Measurements from ENCODE around the gene MMP23B.

Gene MMP23B

GRCh38 chr1:1602968-1603506 is 28.9 kb upstream of the MMP23B start:
- no peak for DNase-seq

- peak; percentile 63 for DNase-seq
These were observed 28.2 kb upstream of the MMP23B start for GRCh38 chr1:1603671-1604373.

DNA sequence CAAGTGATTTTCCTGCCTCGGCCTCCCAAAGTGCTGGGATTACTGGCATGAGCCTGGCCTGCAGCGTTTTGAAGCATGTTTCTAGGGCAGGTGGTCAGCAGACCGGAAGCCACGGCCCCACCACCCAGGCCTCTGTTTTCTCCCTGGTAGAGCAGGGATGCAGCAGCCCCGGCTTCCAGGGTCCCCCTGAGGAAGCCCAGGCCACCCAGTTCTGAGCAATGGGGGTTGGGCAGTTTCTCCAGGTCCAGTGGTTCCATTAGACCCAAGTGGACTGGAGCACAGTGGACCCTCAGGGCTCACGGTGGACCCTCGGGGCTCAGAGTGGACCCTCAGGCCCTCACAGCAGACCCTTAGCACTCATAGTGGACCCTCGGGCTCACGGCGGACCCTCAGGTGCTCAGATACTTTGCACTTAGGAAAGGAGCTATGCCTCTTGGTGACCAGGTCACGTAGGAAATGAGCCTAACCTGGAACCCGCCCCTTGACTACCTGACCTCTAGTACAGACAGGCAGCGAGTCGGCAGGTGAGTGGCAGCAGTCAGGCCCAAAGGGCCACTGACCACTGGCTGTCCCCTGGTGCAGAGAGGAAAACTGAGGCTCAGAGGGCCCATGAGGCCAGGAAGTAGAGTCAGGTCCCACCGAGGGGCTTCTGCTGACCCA is 27.5 kb upstream of the MMP23B start:
- DNase-seq: no peak

DNA sequence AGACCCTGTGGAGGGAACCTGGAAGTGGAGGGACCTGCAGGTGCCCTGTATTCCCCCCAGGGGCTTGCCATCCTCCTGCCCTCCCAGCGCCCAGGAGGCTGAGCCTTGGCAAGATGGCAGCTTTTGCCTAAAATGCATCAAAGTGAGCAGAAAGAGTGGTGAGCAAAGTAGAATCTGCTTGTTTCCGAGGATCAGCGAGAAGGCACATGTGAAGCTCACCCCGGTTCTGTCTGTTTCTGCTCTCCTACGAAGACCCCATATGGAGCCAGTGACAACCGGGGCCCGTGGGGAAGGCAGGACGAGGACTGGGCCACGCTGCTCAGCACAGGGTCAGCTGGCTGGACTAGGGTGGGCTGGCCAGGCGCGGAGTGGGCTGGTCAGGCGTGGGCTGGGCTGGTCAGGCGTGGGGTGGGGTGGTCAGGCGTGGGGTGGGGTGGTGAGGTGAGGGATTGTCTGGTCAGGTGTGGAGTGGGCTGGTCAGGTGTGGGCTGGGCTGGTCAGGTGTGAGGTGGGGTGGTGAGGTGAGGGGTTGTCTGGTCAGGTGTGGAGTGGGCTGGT is 26.9 kb upstream of the MMP23B start:
- no peak for DNase-seq

DNA sequence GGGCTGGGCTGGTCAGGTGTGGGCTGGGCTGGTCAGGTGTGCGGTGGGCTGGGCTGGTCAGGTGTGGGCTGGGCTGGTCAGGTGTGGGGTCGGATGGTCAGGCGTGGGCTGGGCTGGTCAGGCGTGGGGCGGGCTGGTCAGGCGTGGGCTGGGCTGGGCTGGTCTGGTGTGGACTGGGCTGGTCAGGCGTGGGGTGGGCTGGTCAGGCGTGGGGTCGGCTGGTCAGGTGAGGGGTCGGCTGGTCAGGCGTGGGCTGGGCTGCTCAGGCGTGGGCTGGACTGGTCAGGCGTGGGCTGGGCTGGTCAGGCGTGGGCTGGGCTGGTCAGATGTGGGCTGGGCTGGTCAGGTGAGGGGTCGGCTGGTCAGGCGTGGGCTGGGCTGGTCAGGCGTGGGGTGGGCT is 26.2 kb upstream of the MMP23B start:
- DNase-seq: no peak

DNA sequence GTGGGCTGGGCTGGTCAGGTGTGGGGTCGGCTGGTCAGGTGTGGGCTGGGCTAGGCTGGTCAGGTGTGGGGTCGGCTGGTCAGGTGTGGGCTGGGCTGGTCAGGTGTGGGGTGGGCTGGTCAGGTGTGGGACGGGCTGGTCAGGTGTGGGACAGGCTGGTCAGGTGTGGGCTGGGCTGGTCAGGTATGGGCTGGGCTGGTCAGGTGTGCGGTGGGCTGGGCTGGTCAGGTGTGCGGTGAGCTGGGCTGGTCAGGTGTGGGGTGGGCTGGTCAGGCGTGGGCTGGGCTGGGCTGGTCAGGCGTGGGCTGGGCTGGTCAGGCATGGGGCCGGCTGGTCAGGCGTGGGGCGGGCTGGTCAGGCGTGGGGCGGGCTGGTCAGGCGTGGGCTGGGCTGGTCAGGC is 25.7 kb upstream of the MMP23B start:
- no peak for DNase-seq

DNA sequence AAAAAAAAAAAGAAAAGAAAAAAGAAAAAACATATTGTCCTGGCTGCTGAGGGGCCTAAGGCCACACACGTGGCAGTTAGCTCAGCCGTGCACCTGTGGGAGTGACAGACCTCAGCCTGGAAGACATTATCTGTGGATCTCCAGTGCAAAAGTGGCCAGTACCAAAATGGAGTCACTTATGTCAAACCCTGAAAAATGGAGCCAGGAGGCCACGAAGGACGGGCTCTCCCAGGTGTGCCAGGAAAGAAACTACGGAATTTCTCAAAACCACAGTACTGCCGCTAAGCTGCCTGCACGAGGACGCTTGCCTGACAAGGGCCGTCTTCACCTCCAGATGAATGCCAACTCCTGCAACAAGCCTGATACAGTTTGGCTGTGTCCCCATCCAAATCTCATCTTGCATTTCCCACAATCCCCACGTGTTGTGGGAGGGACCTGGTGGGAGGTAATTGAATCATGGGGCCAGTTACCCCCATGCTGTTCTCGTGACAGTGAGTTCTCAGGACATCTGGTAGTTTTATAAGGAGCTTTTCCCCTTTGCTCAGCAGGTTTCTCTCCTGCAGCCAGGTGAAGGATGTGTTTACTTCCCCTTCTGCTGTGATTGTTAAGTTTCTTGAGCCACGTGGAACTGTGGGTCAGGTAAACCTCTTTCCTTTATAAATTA is 22.0 kb upstream of the MMP23B start:
- no peak for DNase-seq

- no peak for DNase-seq
These were observed 21.2 kb upstream of the MMP23B start for GRCh38 chr1:1610796-1611195.

GRCh38 chr1:1612104-1612400 is 19.9 kb upstream of the MMP23B start:
- no peak for DNase-seq

- no peak for DNase-seq
These were observed 18.4 kb upstream of the MMP23B start for GRCh38 chr1:1613509-1614082.

DNA sequence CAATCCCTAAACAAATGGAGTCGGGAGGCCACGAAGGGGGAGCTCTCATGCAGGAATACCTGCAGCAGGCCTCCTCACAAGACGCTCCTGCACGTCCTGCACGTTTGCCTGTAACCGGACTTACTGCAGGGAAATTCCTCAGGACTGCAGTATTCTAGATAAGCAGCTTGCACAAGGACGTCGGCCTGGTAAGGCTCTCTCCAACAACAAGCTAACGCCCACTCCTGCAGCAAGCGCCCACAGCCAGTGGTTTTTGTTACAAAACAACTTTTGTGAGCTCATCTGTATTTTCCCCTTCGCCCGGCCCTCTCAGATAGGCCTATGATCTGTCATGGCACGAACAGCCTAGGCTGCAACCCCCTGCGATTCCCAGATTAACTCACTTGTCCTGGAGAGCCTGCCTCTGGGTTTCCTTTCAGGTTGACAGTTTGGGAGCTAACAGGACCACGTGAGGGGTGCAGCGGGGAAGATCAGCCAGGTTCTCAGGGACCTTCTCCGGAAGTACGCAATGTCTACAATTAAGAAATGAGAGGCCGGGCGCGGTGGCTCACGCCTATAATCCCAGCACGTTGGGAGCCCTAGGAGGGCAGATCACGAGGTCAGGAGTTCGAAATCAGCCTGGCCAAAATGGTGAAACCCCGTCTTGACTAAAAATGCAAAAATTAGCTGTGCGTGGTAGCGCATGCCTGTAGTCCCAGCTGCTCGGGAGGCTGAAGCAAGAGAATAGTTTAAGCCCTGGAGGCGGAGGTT is 17.6 kb upstream of the MMP23B start:
- peak; percentile 85 for DNase-seq

DNA sequence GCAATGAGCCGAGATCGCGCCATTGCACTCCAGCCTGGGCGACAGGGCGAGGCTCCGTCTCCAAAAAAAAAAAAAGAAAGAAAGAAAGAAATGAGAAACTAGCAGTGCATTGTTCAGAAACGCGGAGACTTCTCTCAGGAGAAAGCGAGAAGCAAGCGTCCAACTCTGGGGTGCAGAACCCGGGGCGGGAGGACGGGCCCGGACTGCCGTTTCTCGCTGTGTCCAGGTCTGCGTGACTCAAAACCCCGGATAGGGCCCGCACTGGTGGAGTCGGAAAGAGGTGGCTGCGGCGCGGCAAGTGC is 17.1 kb upstream of the MMP23B start:
- DNase-seq: no peak

GRCh38 chr1:1615256-1616044 is 16.5 kb upstream of the MMP23B start, which contains the start of gene MIB2:
Gene MIB2, plus strand, starts transcription at chr1:1615500. Its CDS starts 7,953 bp downstream, at chr1:1623453.
- peak; percentile 99 for DNase-seq

DNA sequence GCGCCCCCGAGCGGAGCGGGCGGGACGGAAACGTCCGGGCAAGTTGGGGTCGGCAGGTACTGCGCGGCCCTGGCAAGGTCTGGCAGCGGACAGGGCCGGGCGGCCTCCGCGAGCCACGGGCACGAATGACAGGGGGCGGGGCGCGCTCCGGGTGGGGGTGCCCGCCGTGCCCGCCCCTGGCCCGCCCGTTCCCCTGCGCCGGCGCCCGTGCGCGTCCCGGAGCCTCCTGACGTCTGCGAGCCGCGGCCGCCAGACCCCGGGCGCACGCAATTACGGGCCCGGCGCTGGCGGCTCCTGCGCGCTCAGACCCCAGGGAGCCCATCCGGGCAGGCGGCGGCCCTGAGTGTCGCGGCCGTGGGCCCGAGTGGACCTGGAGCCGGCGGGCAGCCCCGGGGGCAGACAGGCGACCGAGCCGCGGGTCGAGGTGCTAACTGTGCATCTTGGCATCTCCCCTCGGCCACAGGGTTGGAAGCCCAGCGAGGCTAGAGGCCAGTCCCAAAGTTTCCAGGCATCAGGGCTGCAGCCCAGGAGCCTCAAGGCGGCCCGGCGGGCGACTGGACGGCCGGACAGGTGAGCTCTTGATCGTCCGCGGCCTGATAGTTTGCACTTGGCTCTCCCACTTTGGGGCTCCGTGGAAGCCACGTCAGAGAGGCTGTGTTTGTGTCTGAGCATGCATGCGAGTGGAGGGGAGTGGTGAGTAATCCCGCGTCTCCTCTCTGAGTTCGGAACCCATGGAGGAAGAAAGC is 15.8 kb upstream of the MMP23B start:
- peak; percentile 80 for DNase-seq

GRCh38 chr1:1616838-1617237 is 15.1 kb upstream of the MMP23B start:
- DNase-seq: no peak

- no peak for DNase-seq
These were observed 14.5 kb upstream of the MMP23B start for GRCh38 chr1:1617516-1617915.

GRCh38 chr1:1617925-1618324 is 14.0 kb upstream of the MMP23B start:
- DNase-seq: no peak

- no peak for DNase-seq
These were observed 13.4 kb upstream of the MMP23B start for GRCh38 chr1:1618396-1619068.

- no peak for DNase-seq
These were observed 12.0 kb upstream of the MMP23B start for GRCh38 chr1:1619917-1620361.

- no peak for DNase-seq
These were observed 11.4 kb upstream of the MMP23B start for GRCh38 chr1:1620433-1621139.
